Neural crest cell (in vitro differentiated cells): ENCODE results near the gene FAM83F. TPM values are rescaled to one million over a fixed set of nuclear protein-coding genes. Genes with fewer than 3 reads are reported as not detected.
A peak's percentile ranks its signal among the peaks of the same experiment; 100 is the strongest.
"Not testable (repeated sequence)": the region's sequence is repeated elsewhere in the genome, so short reads cannot be mapped to it uniquely, and the experiment has no call there.

ENCODE experiments used
- DNase-seq: peaks from one replicate; pipeline ENCODE4 v3.0.0; 2021; ENCODE audit warnings: low read depth, mixed read lengths, low spot score
- H3K27ac Mint-ChIP-seq: one replicate; pipeline ENCODE4 v1.8.0; 2021; ENCODE audit warnings: mild to moderate bottlenecking, mixed read lengths; ENCODE audit not compliant: unreplicated experiment
- H3K27me3 Mint-ChIP-seq: 2 replicates; pipeline ENCODE4 v1.8.0; 2021; ENCODE audit warnings: low read depth, mild to moderate bottlenecking, mixed read lengths
- H3K36me3 Mint-ChIP-seq: 2 replicates; pipeline ENCODE4 v1.8.0; 2021; ENCODE audit warnings: low read depth, mild to moderate bottlenecking, mixed read lengths
- H3K4me1 Mint-ChIP-seq: 2 replicates; pipeline ENCODE4 v1.8.0; 2021; ENCODE audit warnings: mixed read lengths
- H3K4me3 Mint-ChIP-seq: one replicate; pipeline ENCODE4 v1.8.0; 2021; ENCODE audit warnings: mild to moderate bottlenecking, mixed read lengths
- H3K9me3 Mint-ChIP-seq: 2 replicates; pipeline ENCODE4 v1.8.0; 2021; ENCODE audit warnings: mixed read lengths
- total RNA-seq: library from RNA; stranded (reverse); gene quantifications from 2 replicates; pipeline ENCODE4 v1.2.1, GENCODE V29; 2021
- TF ChIP-seq, protein P1 (sequence below): fragments of 200-600 bp; sonication (generic); conservative IDR thresholded peaks from 2 replicates; pipeline ENCODE4 v1.5.0; 2021; ENCODE audit warnings: antibody characterized with exemption, mild to moderate bottlenecking

FAM83F gene
- total RNA-seq, 1 donor from 2014 or later, result 3.1 TPM

GRCh38 chr22:39992088-39992826 lies 2.5 kb upstream of the FAM83F start:
- Mint-ChIP-seq H3K4me3 (no peak overlapping the region), H3K9me3 (no peaks in the 10 kb centered on the region), H3K36me3 (no peaks in the 10 kb centered on the region), H3K4me1 (peaks cover 22% of the 10 kb centered on the region), H3K27ac (no peak overlapping the region), H3K27me3 (peaks cover 58% of the 10 kb centered on the region)
- no peak for DNase-seq
- TF ChIP-seq, protein P1, sequence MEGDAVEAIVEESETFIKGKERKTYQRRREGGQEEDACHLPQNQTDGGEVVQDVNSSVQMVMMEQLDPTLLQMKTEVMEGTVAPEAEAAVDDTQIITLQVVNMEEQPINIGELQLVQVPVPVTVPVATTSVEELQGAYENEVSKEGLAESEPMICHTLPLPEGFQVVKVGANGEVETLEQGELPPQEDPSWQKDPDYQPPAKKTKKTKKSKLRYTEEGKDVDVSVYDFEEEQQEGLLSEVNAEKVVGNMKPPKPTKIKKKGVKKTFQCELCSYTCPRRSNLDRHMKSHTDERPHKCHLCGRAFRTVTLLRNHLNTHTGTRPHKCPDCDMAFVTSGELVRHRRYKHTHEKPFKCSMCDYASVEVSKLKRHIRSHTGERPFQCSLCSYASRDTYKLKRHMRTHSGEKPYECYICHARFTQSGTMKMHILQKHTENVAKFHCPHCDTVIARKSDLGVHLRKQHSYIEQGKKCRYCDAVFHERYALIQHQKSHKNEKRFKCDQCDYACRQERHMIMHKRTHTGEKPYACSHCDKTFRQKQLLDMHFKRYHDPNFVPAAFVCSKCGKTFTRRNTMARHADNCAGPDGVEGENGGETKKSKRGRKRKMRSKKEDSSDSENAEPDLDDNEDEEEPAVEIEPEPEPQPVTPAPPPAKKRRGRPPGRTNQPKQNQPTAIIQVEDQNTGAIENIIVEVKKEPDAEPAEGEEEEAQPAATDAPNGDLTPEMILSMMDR, result no peak

DNA sequence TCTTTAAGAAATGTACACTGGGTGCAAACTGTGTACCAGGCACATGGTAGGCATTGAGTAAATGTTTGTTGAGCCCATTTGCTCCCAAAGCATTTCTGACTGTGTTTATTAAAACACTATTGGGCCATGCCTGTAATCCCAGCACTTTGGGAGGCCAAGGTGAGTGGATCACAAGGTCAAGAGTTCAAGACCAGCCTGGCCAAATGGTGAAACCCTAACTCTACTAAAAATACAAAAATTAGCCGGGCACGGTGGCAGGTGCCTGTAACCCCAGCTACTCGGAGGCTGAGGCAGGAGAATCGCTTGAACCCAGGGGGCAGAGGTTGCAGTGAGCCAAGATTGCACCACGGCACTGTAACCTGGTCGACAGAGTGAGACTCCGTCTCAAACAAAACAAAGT lies 1.9 kb upstream of the FAM83F start:
- not testable (repeated sequence) for DNase-seq, H3K9me3 Mint-ChIP-seq, H3K27ac Mint-ChIP-seq, H3K36me3 Mint-ChIP-seq, H3K4me3 Mint-ChIP-seq
- peaks cover 28% of the 10 kb centered on the region for H3K4me1 Mint-ChIP-seq
- peaks cover 58% of the 10 kb centered on the region for H3K27me3 Mint-ChIP-seq

GRCh38 chr22:39994041-39994565 lies 651 bp upstream of the FAM83F start:
- TF ChIP-seq, protein P1, result no peak
- no peaks in the 10 kb centered on the region for H3K36me3 Mint-ChIP-seq
- no peaks in the 10 kb centered on the region for H3K9me3 Mint-ChIP-seq
- H3K27ac Mint-ChIP-seq, result no peak overlapping the region
- peaks cover 54% of the 10 kb centered on the region for H3K27me3 Mint-ChIP-seq
- H3K4me1 Mint-ChIP-seq, result peaks cover 40% of the 10 kb centered on the region
- DNase-seq, result no peak
- no peak overlapping the region for H3K4me3 Mint-ChIP-seq

- no peaks in the 10 kb centered on the region for H3K36me3 Mint-ChIP-seq
- TF ChIP-seq, protein P1, result no peak
- H3K4me3 Mint-ChIP-seq, result peak overlapping the region; percentile 50
- no peak for DNase-seq
- peaks cover 48% of the 10 kb centered on the region for H3K27me3 Mint-ChIP-seq
- H3K4me1 Mint-ChIP-seq, result peaks cover 56% of the 10 kb centered on the region
- no peaks in the 10 kb centered on the region for H3K9me3 Mint-ChIP-seq
- H3K27ac Mint-ChIP-seq, result no peak overlapping the region
Observed at GRCh38 chr22:39995393-39996252, 869 bp downstream of the FAM83F start.

DNA sequence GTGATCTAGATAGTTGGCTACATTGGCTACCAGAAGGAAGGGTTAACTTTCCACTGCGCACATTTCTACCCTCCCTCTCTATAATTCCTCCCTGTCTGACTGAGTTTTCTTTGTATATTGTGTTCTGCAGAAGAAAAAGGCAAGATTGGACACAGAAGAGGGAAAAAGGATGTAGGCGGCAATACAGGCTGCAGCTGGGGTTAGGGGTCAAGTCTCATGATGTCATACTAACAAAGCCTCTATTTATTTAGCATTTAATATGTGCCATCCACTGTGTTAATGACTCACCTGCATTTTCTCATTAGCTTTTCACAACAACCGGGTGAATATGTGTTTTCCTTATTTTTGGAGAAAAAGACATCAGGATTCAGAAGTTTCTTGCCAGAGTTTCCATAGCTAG lies 2.0 kb downstream of the FAM83F start:
- Mint-ChIP-seq H3K4me1 (peaks cover 67% of the 10 kb centered on the region), H3K27me3 (peaks cover 46% of the 10 kb centered on the region), H3K4me3 (peak overlapping the region; percentile 77), H3K36me3 (no peaks in the 10 kb centered on the region), H3K27ac (peak overlapping the region; percentile 31), H3K9me3 (no peaks in the 10 kb centered on the region)
- DNase-seq, result no peak
- TF ChIP-seq, protein P1, result no peak
